Astrocyte of the cerebellum (primary cell): Measurements from ENCODE around the gene AMT.

ENCODE experiments used
- DNase-seq: peaks from one replicate; pipeline ENCODE4 v3.0.0-alpha.2; 2011; ENCODE audit warnings: low read depth
- H3K4me3 ChIP-seq: 2 replicates; pipeline ENCODE4 v1.5.1; 2011; ENCODE audit warnings: mild to moderate bottlenecking, low read depth, low read length, moderate library complexity
- CTCF ChIP-seq: IDR thresholded peaks from 2 replicates; pipeline ENCODE4 v1.5.1; 2012; ENCODE audit warnings: low read length, low read depth, moderate library complexity, mild to moderate bottlenecking; ENCODE audit errors: missing control alignments
- in situ Hi-C: cut with HindIII; loops from 2 replicates; pipeline ENCODE4 v1.10.0; 2017; ENCODE audit warnings: low sequenced_read_pairs

Gene AMT

GRCh38 chr3:49454898-49455681, 32.8 kb upstream of the AMT start:
- DNase-seq, result no peak
- in situ Hi-C loops, result no loop called here
- no peak overlapping the region for H3K4me3 ChIP-seq
- TF ChIP-seq CTCF, result no peak

- no peak overlapping the region for H3K4me3 ChIP-seq
- no peak for DNase-seq
- peak; percentile 20 for TF ChIP-seq CTCF
- in situ Hi-C loops, result no loop called here
Observed at GRCh38 chr3:49454458-49454857, 32.2 kb upstream of the AMT start.

- in situ Hi-C loops, result no loop called here
- DNase-seq, result no peak
- TF ChIP-seq CTCF, result no peak
- no peak overlapping the region for H3K4me3 ChIP-seq
Observed at GRCh38 chr3:49453621-49454020, 31.3 kb upstream of the AMT start.

GRCh38 chr3:49445391-49445790, 23.1 kb upstream of the AMT start:
- in situ Hi-C loops, result no loop called here
- no peak overlapping the region for H3K4me3 ChIP-seq
- DNase-seq, result no peak
- TF ChIP-seq CTCF, result no peak

GRCh38 chr3:49434731-49435130, 12.5 kb upstream of the AMT start:
- in situ Hi-C loops, result no loop called here
- no peak for TF ChIP-seq CTCF
- H3K4me3 ChIP-seq, result no peak overlapping the region
- DNase-seq, result no peak

- in situ Hi-C loops, result no loop called here
- no peak for DNase-seq
- no peak for TF ChIP-seq CTCF
- H3K4me3 ChIP-seq, result peak overlapping the region; percentile 65
Observed at GRCh38 chr3:49428752-49429080, 6.4 kb upstream of the AMT start.
